HCEC 1CT (cell line): ENCODE results near the gene CDH11.

Experiments
- DNase-seq: peaks from one replicate; pipeline ENCODE4 v3.0.0-alpha.2; 2017

The CDH11 gene

DNA sequence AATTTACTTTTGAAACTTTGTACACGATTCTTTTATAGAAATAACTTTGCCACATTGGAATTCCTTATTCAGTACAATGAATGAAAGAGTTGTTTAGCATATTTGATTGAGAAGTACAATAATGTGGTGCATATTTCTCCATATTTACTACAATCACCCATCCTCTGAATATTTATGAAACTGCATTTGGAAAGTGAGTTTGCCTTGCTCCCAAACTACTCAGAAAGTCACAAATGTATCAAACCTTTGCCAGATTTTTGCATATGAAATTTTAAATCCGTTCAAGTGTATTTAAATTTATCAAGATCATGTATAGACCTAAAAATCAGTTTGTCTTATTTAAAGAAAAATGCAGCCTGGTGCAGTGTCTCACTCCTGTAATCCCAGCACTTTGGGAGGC, 148.7 kb downstream of the CDH11 start:
- no peak for DNase-seq

DNA sequence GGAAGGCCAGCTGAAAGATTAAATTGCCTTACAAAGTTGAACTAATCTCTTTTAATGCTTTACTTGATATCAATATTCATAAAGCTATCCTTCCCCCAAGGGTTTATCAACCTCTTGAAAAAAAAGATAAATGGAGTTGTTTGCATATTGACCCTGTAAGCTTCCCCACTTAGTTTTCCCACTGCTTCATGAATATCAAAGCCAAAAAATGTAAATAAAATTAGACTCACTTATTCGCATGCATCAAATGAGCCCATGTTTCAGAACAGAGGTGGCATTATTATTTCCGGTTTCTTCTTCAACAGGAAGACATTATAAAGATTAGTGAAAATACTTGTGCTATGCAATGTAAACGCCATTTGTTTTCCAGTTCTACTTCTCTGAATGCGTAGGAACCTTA, 150.7 kb downstream of the CDH11 start:
- no peak for DNase-seq

DNA sequence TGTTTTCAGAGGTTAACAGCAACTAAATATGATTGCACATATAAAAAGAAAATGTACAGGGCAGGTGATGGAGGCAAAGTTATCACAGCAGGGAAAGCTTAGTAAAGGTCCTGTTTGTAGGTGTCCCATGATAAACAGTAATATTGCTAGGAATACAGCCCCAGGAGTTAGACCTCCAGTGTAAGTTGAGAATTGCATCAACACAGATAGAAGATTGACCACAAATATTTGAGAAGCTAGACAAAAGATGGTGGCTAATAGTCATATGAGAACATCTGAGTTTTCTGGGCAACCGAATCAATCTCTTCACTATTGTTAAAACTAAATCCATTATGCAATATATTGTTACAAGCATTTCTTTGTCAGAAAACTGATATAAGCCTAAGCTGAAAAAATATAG, 152.6 kb downstream of the CDH11 start:
- DNase-seq, result no peak

DNA sequence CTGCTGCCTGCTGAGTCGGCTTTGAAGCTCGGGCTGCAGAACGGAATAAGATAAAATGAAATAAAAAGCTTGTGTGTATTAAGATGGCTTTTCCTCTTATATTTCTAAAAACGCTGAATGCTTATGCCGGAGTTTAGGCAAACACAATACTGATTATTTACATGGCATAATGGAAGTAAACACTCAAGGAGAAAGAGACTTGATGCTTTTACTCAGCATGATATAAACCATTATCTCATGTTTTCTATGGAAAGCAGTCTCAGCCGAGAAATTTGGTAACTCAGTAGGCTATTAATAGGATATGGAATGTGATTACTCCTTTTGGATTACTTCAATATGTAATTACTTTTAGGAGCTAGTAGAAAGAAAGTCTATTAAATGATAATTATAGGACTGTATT, 153.3 kb downstream of the CDH11 start:
- DNase-seq, result no peak

DNA sequence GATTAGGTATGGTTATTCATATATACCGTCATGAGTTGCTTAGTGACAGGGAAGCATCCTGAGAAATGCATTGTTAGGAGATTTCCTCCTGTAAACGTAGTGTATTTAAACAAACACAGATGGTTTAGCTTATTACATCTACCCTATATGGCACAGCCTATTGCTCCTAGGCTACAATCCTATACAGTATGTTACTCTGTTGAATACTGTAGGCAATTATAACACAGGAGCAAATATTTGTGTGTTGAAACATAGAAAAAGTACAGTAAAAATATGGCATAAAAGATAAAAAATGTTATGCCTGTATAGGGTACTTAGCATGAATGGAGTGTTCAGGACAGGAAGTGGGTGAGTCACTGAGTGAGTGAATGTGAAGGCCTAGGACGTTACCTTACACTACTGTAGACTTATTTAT, 157.7 kb downstream of the CDH11 start:
- peak; percentile 79 for DNase-seq

DNA sequence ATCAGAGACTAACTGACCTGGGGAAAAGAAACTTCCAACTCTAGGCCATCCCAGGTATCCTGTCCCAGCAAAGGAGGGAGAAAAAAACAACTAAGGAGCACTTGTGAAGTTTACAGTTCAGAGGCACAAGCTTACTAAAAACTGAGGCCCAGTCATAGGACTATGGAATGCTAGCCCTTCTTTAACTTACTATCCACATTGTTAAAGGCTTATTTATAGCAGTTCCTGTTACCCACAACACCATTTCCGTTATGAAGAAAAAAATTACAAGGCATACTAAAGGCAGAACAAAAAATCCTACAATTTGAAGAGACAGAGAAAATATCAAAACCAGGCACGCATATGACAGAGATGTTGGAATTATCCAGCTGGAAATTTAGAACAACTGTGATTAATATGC, 159.1 kb downstream of the CDH11 start:
- no peak for DNase-seq

DNA sequence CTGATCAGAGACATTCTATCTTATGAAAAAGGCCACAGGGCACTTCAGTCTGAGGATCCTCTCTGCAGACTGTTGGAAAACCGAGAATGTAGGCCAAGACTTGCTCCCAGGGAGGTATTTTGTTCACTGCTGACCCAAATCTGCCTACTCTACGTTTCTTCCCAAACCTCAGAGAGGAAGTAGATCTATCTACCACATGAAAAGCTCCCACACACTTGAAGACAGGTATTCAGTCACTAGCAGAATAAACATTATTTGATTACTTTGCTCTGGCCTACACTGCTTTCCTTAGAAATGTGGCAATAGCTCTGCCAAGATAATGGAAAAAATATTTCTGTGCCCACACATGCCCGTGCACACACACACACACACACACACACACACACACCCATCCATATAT, 164.6 kb downstream of the CDH11 start:
- no peak for DNase-seq

DNA sequence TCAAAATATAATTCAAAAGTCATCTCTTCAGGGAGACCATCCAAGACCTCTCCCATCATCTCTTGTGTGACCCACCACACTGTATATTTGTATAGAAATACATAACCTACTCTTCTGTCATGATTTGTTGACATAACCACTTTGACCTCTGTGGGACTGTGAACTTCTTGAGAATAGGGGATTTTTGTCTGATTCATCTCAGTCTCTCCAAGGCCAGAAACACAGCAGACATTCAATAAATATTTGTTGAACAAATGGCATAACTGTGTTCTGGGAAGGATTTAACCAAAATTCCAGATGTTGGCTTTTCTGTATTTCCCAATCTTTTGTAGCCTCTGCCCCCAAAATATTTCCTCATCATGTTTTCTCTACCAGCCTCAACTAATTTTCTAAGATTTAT, 169.7 kb downstream of the CDH11 start:
- DNase-seq, result peak; percentile 84

DNA sequence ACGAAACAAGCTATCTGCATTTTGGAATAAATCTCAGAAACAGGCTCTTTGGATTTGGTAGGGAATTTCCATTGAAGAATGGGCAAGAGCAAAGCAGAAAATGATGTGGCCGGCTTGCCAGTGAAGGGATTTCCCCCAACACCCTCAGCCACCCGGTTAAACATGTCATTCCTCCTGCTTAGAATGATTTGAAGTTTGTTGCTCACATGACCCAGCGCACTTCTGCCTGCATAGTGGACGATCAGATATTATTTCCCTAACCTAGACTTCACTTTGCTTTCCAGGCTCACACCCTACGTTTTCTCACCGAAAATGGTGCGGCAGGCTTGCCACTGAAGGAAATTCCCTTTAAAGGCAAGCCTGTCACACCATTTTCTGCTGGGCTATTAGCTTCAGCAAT, 170.7 kb downstream of the CDH11 start:
- no peak for DNase-seq

DNA sequence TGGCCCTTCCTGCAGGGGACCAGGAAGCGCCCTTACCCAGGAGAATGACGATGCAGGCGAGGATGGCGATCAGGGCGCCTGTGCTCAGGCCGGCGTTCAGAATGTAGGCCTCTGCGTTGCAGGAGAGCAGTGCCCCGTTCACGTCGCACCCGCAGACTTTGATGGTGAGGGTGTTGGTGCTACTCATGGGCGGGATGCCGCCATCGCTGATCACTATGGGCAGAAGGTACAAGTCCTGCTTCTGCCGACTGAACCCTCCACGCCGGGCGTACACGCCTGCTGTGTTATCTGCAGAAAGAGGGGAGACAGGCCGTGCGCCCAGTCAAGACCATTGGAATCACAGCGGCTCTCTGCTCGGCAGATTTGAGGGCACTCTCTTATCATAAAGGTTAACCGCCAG, 171.1 kb downstream of the CDH11 start:
- no peak for DNase-seq

DNA sequence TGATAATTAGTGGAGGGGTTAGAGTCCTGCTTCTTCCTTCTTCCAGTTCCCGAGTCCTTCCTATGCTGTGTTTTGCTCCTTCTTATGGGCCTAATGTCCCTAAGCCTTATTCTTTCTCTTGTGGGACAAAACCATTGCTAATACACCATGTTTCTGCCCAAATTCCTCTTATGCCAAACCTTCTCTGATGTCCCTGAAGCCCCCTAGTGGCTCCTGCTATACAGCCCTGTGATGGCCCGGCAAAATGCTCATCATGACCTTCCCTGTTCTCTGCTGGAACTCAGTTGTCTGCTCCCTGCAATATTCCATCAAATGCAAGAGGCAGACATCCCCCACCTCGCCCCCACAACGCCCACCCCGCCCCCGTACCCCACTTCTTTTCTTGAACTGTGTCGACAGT, 171.6 kb downstream of the CDH11 start:
- DNase-seq, result no peak

DNA sequence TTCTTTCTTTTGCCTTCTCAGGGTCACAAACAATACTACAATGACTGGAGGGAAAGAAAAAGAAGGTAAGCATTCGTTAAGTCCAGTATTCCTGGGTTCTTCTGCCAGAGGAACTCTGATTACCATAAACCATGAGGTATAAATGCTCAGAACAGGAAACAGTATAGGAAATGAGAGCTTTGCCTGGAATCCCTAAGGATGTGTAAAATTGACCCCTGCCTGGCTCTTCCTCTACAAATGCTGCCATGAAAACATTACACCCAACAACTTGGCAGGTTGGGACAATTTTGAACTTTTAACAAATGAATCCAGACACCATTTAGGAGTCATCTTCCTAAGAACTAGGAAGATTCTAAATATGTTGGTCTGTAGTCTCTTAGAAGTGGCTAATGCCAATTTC, 173.8 kb downstream of the CDH11 start:
- no peak for DNase-seq

DNA sequence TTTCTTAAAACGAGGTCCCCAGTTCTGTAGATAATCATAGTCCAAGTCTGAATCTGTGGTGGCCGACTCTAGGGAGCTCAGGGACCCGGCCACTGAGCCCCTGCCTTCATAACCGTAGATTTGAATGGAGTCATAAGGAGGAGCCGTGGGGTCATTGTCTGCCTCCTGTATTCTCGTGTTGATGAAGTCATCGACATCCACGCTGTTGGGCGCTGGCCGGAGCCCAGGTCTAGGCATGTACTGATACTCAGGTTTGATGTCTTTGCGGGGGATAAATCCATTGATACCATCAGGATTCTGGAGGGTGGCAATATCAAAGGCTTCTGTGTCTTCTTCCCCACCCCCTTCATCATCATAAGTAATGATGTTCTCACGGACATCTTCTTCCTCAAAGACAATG, 174.2 kb downstream of the CDH11 start:
- DNase-seq, result no peak

DNA sequence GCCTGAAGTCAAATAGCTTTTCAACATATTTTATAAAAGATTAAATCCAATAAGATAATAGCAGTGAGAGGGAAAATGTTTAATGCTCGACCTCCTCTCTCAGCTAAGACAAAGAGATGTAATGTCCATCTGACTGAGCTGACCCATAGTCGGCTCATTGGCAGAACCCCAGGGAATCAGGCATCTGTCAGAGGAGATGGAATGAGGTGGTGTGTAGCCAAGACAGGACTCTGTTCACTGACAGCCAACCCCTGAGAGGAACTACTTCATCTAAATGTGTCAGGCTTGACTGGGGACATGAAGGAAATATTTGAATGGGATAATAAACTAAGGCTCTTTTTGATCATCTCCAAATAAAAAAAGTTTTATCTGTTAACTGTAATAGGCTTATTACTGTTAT, 188.0 kb downstream of the CDH11 start:
- DNase-seq, result no peak

DNA sequence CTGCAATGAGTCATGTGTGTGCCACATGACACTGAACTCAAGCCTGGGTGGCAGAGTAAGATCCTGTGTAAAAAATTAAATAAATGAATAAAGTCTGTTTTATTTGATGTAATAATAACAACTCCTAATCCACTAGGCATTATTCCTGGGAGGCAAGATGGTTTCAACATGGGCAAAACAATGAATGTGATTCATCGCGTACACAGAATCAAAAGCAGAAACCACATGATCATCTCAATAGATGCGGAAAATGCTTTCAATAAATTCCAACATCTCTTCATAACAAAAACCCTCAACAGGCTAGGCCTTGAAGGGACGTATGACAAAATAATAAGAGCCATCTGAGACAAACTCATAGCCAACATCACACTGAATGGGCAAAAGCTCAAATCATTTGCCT, 195.4 kb downstream of the CDH11 start:
- no peak for DNase-seq

DNA sequence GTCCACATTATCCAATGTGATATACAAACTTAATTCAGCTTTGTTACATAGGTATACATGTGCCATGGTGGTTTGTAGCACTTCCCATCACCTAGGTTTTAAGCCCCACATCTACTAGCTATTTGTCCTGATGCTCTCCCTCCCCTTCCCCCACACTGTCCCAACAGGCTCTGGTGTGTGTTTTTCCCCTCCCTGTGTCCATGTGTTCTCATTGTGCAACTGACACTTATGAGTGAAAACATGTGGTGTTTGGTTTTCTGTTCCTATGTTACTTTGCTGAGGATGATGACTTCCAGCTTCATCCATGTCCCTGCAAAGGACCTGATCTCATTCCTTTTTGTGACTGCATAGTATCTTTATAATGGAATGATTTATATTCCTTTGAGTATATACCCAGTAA, 196.7 kb downstream of the CDH11 start:
- no peak for DNase-seq

DNA sequence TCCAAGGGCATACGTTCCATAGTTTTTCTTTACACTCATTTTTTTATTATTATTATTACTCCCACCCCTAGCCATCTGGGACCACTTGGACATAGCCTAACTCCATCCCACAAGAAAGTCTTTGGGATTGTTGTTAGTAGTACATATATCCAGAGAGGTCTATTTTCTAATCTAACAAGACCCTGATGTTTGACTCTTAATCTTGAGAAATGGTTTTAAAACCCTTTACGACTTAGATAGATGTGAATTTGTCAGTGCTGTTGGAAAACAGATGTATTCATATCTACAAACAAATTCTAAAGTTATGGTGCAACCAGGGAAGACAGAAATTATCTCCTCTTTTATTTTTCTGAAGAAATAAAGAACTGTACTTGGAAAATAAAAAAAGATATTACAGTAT, 197.8 kb downstream of the CDH11 start:
- DNase-seq, result no peak

DNA sequence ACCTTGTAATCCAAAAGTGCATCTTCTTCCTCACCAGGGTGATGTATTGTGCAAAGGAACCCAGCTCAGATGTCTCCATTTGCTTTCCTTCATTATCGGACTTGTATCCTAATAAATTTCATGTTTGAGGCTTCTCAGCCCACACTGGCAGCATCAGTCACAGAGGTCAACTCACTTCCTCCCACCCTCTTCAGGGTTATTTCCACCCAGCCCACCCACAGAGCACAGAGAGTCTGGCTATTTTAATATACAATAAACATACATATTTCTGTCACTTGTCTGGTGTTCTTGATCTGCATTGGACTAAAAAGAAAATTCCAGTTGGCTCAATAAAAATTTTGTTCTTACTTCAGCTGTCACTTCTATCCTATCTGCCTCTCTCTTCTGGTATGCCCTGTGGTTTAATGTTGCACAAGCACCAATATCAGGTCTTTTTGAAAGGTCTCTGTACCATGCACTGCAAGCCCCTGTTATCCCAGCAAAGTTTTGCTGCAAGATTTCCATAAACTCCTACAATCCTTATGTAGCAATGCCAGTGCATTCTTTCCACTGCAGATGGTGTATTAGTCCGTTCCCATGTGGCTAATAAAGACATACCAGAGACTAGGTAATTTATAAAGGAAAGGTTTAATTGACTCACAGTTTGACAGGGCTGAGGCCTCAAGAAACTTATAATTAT, 201.8 kb downstream of the CDH11 start:
- DNase-seq, result no peak

DNA sequence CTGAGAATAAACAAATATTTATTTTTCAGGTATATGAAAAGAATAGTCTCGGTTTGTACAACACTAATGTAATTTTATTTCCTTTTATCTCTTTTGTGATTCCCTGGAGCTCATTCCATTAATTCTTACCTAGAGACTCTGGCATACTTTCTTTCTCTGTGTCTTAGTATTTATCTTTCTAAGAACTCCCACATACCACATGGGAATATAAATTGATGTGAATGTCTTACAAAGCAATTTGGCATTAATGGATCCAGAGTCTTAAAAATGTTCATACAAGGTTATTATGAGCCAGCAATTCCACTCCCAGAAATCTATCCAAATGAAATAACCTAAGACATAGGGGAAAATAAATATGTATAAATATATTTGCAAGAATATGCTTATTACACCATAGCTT, 202.7 kb downstream of the CDH11 start:
- DNase-seq, result no peak

DNA sequence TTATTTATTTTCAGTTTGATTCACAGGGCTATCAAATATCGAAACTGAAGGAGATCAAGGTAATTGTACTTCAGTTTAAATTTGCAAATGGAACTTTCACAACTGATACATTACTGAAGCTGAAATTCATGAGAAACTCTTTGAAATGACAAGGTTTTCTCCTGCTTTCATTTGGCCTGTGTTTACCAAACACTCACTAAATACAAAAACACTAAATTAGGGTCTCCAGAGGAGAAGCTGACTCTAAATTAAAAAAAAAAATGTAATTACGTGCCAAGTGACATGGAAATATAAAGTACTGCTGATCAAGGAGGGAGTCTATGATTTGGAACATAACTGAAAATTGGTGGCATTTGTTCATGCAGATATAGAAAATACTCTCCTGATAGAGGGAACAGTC, 205.8 kb downstream of the CDH11 start:
- DNase-seq, result no peak

DNA sequence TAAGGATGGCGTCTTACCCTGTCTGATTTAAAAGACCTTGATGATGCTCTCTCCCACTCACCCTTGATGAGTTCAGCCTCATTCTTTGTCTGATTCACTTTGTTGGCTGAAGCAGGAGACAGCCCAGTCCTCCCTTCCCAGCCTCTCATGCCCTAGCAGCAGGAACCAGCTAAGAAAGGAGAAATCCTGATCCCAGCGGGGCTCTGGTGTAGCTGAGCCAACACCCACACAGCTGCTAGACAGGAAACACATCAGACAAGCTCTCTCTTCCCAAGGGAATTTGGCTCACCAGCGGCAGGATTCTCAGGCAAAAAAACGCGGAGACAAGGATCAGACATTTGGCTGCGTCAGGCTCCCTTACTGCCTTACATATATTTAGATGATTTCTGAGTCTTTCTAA, 211.5 kb downstream of the CDH11 start:
- DNase-seq, result peak; percentile 52

DNA sequence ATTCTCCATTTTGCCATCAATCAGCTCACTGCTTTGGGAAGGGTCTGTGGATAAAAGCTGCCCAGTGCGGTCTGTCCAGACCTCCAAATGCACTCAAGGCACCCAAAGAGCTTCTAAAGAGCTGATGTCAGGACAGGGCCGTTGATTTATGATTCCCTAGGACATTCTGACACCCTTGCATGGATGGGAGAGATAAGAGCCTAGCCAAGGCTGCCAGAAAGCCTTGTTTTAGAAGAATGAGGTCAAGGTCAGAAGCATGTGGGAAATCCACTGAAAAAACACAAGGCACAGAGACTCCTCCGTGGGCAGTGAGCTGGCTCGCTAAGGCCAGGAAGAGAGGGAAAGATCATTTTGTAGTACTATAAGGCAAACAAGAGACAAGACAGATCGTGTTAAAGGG, 214.0 kb downstream of the CDH11 start:
- no peak for DNase-seq

DNA sequence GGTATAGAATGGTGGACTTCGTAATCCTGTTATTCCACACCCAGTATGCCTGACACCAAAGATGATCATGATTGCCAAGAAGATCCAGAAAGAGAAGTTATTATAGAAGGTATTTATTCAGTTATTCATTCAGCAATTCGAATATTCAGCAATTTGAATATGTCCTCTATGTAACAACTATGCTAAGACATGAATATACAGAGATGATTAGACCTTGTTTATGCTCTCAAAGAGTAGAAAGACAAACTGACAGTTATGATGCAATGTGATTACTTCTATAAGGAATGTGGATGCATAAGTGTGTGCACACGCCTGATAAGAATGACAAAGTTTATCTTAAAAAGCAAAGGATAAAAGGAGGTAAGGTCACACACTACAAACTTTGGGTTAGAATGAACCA, 218.1 kb downstream of the CDH11 start:
- DNase-seq, result no peak

DNA sequence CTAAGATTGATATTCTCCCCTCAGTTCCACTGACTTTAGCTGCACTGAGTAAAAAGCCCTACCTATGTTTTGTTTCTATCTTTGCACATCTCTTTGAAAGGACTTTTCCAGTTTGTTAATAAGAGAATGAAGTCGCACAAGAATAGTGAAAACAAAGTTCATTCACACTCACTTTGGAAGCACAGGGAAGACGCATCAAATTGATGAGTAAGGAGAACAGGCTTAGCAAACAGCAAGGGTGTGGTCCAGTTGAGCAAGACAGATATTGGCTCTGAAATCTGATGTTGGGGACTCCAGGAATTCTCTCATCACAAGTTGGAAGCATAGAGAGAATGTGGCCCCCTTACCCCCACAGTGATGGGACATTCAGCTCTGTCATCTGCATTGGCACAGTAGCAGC, 221.3 kb downstream of the CDH11 start:
- DNase-seq, result no peak

DNA sequence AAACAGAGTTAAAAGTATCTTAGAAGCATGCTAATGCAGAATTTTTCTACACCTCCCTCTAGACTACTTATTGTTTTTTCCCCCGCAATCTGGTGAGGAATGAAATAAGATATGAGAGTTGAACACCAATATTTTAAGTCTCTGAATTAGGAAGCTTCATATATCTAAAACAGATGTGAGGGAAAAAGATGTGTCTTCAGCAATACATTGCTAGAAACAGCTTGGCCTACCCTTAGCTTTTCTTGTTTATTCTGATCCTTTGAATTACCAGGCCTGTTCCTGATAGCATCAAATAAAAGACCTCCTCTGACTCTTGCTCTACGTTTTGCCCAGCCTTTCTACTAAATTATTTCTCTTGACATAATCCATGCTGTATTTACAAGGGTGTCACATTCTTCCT, 221.8 kb downstream of the CDH11 start:
- no peak for DNase-seq

DNA sequence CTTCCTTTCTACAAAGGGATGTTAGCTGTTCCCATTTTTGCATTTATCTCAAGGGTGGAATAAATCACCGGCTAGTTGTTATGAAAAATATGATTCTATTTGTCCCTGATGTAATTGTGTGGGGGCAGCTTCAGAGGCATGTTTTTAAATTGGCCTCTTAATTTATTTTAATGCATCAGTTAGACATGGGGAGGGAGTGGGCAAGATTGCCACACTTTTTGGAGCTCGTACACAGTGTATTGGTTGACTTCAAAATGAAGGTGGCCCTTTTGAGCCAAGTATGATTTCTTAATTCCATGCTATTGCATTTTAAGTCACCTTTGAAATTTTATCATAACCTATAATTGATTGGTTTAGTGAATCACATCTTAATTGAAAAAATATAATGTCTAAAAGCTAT, 223.7 kb downstream of the CDH11 start:
- no peak for DNase-seq
